Subcutaneous adipose tissue (tissue), 4 donors: ENCODE measurements around the gene VAV2. TPM values are rescaled to one million over a fixed set of nuclear protein-coding genes. Genes with fewer than 3 reads are reported as not detected.

Experiments used
- CTCF ChIP-seq: fragments of 450-650 bp; IDR thresholded peaks from one replicate; pipeline ENCODE4 v1.5.1; 2016; ENCODE audit warnings: low read depth, mild to moderate bottlenecking, control low read depth, antibody characterized with exemption, moderate library complexity
- total RNA-seq, 4 donors: library from RNA; depleted of rRNA; stranded (reverse); fragments of >200 nt; gene quantifications; one replicate each; pipeline ENCODE4 v1.1.0, GENCODE V29; 2016

VAV2 gene
- total RNA-seq, 4 donors from 2014 or later = 3.6 to 6.8 (median 4.8) TPM

- no peak for TF ChIP-seq CTCF
Observed at GRCh38 chr9:133830711-133831110, 161.4 kb downstream of the VAV2 start.

- TF ChIP-seq CTCF = no peak
Observed at GRCh38 chr9:133830310-133830709, 161.8 kb downstream of the VAV2 start.

DNA sequence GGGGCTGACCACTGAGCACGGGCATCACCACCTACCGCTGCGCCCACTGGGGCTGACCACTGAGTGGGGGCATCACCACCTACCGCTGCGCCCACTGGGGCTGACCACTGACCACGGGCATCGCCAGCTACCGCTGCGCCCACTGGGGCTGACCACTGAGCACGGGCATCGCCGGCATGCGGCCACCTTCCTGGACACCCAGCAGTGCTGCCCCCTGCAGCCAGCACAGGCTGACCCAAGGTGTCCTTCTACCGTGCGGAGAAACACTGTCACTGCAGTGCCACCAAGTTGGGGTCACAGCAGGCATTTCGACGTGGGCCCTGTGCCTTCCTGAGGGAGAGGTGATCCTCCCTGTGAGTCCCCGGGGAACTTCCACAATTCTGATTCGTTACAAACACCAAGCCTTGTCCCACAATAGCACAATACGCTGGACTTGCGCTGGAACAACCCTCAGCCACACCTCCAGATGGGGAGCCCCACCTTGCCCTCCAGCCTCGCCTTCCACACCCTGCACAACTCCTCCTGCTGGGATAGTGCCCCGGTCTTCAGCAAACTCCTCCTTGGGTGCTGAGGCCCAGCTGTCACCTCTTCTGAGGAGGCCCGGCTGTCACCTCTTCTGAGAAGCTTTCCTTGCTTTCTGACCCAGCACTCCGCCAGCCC lies 163.7 kb downstream of the VAV2 start:
- TF ChIP-seq CTCF = no peak

DNA sequence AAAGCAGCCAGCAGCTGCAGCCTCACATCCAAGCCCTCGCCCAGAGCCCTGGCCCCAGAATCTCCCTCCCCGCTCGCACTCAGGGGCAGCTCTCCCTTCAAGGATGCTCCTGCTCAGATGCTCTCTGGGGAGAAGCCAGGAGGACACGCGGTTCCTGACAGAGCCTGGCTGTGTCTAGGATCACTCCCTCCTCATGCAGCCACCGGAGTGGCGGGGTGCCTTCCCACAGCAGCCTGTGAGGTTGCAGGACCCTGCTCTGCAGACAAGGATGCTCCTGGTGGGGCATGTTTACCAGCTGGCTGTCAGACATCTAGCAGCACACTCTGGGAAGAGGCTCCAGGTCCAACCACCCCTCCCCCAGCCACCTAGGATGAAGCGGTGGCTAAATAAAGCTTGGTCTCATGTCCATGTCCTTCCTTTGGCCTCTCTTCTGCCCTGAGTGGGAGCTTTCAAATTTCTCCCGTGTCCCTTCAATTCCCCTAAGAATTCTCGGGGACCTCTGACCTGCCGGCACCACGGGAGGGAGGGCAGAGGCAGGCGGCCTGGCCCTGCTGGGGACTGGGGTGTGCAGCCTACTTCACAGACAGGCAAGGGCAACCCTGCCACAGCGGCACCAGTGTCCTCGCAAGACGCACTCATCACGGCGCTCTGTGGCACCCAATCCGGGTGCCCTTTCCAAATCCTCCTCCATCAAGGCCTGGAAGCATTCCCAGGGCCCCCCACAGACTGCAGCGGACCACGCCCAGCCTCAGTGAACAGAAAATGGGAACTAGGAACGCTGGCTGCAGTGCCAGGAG lies 165.6 kb downstream of the VAV2 start:
- no peak for TF ChIP-seq CTCF

DNA sequence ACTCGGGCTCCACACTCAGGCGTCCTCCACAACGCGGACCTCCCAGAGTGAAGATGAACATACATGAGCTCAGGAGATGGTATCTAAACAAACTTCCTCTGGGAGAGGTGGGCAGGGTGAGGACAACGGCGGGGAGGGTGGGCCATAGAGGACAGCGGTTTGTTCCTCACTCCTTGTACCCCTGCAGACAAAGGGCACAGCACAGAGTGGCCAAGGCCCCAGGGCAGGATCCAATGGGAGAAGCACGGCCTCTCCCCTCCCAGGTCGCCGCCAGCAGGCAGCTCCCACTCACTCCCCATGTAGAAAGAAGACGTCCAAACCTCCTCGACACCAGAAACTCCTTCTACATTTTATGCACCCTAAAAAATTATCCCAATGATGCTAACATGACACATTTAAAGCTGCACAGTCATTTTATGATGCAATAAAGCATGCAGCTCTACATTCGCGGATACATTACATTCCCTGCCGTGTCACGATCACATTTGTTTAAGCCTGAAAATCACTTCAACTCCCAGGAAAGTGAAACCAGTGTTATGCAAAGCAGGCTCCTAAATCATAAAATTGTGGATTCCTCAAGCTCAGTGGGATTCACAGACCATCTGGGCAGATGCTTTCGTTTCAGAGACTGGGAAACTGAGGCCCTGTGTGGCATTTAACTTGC lies 166.4 kb downstream of the VAV2 start:
- no peak for TF ChIP-seq CTCF

- no peak for TF ChIP-seq CTCF
Observed at GRCh38 chr9:133824802-133825186, 167.3 kb downstream of the VAV2 start.

DNA sequence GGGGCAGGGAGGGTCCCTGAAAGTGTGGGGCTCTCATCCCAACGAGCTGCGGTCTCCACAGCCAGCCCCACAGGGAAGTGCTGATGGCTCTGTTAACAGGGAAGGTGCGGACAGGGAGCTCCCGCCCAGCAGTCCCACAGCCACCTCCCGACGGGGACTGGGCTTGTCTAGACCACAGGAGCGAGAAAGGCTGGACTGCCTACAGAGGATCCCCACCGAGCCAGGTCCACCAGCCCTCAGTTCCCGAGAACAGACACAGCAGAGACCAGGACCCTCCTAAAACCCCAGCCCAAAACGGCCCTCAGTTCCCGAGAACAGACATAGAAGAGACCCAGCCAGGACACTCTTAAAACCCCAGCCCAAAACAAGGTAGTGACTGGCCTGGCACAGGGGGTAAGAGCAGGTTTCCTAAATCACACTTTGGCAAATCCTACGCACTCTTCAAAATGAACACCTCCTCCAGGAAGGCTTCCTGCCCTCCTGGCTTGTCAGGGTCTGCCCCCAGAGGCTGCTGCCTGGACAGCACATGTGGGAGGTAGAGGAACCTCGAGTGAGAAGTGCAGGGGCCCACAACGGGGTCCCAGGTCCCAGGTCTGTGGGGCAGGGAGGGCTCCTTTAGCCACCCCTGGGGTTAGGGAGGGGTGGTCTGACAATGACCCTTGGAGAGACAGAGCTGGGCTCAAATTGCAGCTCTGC lies 167.9 kb downstream of the VAV2 start:
- no peak for TF ChIP-seq CTCF
